Measurements from ENCODE around the gene SF3B1. TPM values are rescaled to one million over a fixed set of nuclear protein-coding genes. Genes with fewer than 3 reads are reported as not detected.
"Not testable (repeated sequence)": the region's sequence is repeated elsewhere in the genome, so short reads cannot be mapped to it uniquely, and the experiment has no call there.

The SF3B1 gene
- total RNA-seq, 4 donors from 2014 or later = 313 to 785 (median 486) TPM

GRCh38 chr2:197386242-197386641 is 48.6 kb downstream of the SF3B1 start:
- no peaks in the 10 kb centered on the region for H3K27me3 ChIP-seq
- TF ChIP-seq, protein P1, sequence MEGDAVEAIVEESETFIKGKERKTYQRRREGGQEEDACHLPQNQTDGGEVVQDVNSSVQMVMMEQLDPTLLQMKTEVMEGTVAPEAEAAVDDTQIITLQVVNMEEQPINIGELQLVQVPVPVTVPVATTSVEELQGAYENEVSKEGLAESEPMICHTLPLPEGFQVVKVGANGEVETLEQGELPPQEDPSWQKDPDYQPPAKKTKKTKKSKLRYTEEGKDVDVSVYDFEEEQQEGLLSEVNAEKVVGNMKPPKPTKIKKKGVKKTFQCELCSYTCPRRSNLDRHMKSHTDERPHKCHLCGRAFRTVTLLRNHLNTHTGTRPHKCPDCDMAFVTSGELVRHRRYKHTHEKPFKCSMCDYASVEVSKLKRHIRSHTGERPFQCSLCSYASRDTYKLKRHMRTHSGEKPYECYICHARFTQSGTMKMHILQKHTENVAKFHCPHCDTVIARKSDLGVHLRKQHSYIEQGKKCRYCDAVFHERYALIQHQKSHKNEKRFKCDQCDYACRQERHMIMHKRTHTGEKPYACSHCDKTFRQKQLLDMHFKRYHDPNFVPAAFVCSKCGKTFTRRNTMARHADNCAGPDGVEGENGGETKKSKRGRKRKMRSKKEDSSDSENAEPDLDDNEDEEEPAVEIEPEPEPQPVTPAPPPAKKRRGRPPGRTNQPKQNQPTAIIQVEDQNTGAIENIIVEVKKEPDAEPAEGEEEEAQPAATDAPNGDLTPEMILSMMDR (IDR thresholded peaks at IDR 0.05) = no peak
- TF ChIP-seq POLR2A (IDR thresholded peaks at IDR 0.05) = no peak
- no peak overlapping the region for H3K4me3 ChIP-seq
- no peak for DNase-seq
- no peaks in the 10 kb centered on the region for H3K9me3 ChIP-seq
- no peak overlapping the region for H3K27ac ChIP-seq
- peaks cover 0 to 8% (median 0%) of the 10 kb centered on the region in 3 donors for H3K36me3 ChIP-seq
- H3K4me1 ChIP-seq = no peaks in the 10 kb centered on the region

DNA sequence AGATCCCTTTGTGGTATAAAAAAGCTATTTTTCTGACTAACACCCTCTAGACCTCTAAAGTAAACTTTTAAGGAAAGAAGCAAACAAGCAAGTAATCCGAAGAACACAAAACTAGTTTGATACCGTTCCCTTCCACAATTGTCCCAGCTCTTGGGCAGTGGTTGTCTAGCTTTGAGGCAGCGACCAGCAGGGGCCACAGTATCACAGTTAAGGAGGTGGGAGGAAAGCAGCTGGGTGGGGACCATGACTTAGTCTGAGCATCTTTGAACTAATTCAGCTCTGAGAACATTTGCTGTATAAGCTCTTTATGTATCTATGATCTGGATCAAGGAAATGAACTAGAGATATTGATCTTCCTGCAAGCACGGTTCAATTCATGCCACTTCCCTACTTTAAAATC is 51.0 kb downstream of the SF3B1 start:
- TF ChIP-seq POLR2A (IDR thresholded peaks at IDR 0.05) = no peak
- TF ChIP-seq, protein P1 (IDR thresholded peaks at IDR 0.05) = no peak
- H3K27me3 ChIP-seq = no peaks in the 10 kb centered on the region
- H3K4me3 ChIP-seq = no peak overlapping the region
- H3K4me1 ChIP-seq = peaks cover 0 to 2% (median 0%) of the 10 kb centered on the region in 4 donors
- H3K27ac ChIP-seq = no peak overlapping the region
- no peak for DNase-seq
- no peaks in the 10 kb centered on the region for H3K9me3 ChIP-seq
- no peaks in the 10 kb centered on the region for H3K36me3 ChIP-seq

DNA sequence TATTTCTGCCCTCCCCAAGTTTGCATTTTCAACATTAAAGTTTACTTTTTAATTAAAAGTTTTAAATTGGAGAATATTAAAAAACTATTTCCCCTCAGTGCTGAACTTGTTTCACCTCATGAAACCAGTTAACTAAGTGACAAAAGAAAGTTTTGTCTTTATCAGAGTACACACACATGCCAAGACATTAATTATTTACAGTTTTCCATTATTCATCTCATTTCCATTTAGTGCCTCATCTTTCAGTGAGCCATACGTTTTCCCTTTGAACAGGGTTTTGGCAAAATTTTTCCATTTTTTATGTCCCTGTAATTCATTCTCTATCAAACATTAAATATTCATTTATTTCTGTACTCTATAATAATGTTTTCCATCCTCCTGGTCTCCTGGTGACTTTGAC is 53.2 kb downstream of the SF3B1 start:
- Histone ChIP-seq H3K9me3 (no peaks in the 10 kb centered on the region), H3K36me3 (no peaks in the 10 kb centered on the region), H3K27me3 (no peaks in the 10 kb centered on the region), H3K27ac (no peak overlapping the region), H3K4me3 (no peak overlapping the region), H3K4me1 (peaks cover 0 to 6% (median 0%) of the 10 kb centered on the region in 4 donors)
- TF ChIP-seq, protein P1 (IDR thresholded peaks at IDR 0.05) = no peak
- TF ChIP-seq POLR2A (IDR thresholded peaks at IDR 0.05) = no peak
- DNase-seq = no peak

GRCh38 chr2:197379918-197380309 is 54.9 kb downstream of the SF3B1 start:
- not testable (repeated sequence) for H3K36me3 ChIP-seq, H3K27ac ChIP-seq, H3K9me3 ChIP-seq, H3K4me3 ChIP-seq, DNase-seq, H3K27me3 ChIP-seq, H3K4me1 ChIP-seq

DNA sequence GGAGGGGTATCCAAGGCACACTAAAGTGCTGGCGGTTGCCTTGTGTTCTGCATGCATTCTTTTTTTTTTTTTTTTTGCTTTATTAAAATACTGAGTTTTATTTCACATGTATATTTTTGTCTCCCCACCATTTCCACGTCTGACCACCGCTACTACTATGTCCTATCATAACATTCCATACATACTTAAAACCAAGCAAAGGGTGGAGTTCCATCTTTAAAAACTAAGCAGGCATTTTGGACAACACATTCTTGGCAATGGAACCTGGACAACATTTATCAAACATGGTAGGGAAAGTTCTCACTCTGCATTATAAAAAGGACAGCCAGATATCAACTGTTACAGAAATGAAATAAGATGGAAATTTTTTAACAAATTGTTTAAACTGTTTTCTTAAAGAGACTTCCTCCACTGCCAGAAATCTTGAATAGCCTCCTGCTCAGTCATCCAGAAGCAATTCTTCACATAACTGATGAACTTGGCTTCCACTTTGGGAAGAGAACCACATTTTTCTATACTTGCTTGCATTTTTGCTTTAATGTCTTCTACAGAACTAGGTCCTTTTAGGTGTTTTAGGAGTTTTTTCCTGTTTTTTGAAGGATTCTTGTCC is 55.4 kb downstream of the SF3B1 start:
- not testable (repeated sequence) for DNase-seq, H3K27ac ChIP-seq, H3K36me3 ChIP-seq, H3K9me3 ChIP-seq, H3K27me3 ChIP-seq, H3K4me1 ChIP-seq, H3K4me3 ChIP-seq

DNA sequence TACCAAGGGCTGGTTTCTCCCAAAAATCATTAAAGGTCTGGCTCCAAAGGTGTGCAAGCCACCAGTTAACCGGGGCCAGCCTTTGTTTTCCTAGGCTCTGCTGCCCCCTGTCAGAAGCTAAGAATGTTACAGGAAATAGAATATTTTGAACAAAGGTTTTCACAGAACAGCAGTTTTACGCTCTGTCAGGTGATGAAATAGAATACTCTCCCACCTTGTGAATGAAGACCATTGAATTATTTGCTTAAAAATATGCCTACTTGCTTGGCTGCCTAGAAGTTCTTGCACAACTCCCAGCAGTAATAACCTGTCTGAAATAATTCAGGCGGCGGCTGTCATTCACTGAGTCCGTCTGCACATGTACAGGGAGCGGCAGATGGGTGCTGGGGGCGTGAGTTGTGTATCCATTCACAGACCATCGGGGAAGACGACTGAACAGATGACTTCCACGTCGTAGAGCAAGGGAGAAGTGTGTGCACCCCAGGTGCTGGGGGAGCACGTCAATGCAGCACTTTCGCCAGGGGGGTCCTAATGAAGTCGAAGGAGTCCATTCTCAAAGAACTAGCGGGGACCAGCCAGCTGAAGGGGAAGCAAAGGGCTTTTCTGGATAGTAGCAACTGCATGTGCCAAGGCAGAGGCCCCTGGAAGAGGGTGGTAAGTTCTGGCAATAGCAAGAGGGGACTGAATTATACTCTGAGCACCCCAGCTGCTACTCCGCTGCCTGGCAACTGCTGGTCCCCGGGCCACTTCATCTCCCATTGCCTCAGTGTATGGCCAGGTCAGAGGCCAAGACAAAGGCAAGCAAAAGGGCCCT is 56.1 kb downstream of the SF3B1 start:
- peak in 2 of 3 donors; percentile 31 to 72 for DNase-seq
- H3K4me3 ChIP-seq = no peak overlapping the region
- no peaks in the 10 kb centered on the region for H3K9me3 ChIP-seq
- no peak overlapping the region for H3K27ac ChIP-seq
- H3K36me3 ChIP-seq = no peaks in the 10 kb centered on the region
- peaks cover 0 to 6% (median 0%) of the 10 kb centered on the region in 4 donors for H3K4me1 ChIP-seq
- H3K27me3 ChIP-seq = no peaks in the 10 kb centered on the region
- TF ChIP-seq, protein P1 (IDR thresholded peaks at IDR 0.05) = peak; percentile 56 to 90 (median 87)
- TF ChIP-seq POLR2A (IDR thresholded peaks at IDR 0.05) = no peak

Measured in Peyer's patch (tissue), 4 donors.